ENCODE data around the gene ENTPD8. TPM values are rescaled to one million over a fixed set of nuclear protein-coding genes. Genes with fewer than 3 reads are reported as not detected.

Gene ENTPD8, protein sequence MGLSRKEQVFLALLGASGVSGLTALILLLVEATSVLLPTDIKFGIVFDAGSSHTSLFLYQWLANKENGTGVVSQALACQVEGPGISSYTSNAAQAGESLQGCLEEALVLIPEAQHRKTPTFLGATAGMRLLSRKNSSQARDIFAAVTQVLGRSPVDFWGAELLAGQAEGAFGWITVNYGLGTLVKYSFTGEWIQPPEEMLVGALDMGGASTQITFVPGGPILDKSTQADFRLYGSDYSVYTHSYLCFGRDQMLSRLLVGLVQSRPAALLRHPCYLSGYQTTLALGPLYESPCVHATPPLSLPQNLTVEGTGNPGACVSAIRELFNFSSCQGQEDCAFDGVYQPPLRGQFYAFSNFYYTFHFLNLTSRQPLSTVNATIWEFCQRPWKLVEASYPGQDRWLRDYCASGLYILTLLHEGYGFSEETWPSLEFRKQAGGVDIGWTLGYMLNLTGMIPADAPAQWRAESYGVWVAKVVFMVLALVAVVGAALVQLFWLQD
- total RNA-seq (not detected), polyA plus RNA-seq (not detected), total RNA-seq (0 to 0.08 (median 0) reads per million in 6 experiments)

DNA sequence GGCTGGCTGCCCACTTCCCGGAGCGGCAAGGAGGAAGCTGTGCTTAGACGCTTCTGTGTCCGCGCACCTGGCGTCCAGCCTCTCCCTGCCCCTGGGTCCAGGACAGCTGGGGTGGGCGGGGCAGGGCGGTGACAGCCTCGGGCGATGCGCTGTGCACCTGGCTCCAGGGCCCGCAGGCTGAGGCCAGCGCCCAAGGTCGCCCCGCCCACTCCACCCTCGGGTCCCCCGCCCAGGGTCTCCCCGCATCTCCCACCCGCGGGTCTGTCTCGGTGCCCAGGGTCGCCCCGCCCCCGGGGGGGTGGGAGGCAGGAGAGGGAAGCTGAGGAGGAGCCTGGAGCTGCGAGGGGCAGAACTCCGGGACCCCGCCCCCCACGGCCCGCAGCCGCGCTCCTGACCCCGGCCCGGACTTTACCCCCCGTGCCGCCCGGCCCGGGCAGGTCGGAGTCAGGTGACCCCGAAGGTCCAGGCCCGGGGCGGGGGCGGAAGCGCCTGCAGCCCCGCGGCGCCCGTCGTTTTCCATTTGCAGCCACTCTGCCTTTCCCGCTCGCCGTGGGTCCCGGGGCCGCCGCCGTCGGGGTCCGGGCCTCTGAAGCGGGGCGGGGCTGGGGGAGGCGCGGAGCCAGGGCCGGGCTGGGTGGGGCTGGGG lies at the start of gene ENTPD8:
TSS of gene ENTPD8 (minus strand) at position 69 of the 646 bp plus-strand sequence. CDS start 3,072 bp downstream, outside the sequence.
- H3K4me3 Mint-ChIP-seq = peak within 1 kb of the TSS; percentile 58 to 91 (median 78)
- POLR2A ChIA-PET = interaction anchor here (1.0 to 1.3 kb wide), 2 partner anchors 19 to 141 kb away, joined by 5 to 6 read pairs; partner anchors contain the start of genes EXD3 and NOXA1
- peak in 1 of 2 donors; percentile 26 for ATAC-seq
- H3K4me1 Mint-ChIP-seq = peaks cover 5 to 17% (median 16%) of the 10 kb centered on the region in 4 donors
- H3K27me3 Mint-ChIP-seq = peaks cover 7 to 31% (median 10%) of the 10 kb centered on the region in 5 donors
- DNase-seq = peak in 2 of 10 donors; percentile 22 to 64
- H3K36me3 Mint-ChIP-seq = no peaks in the 10 kb centered on the region
- peak within 1 kb of the TSS in 2 of 10 donors; percentile 4 to 58 for H3K27ac Mint-ChIP-seq
- H3K9me3 Mint-ChIP-seq = no peaks in the 10 kb centered on the region

DNA sequence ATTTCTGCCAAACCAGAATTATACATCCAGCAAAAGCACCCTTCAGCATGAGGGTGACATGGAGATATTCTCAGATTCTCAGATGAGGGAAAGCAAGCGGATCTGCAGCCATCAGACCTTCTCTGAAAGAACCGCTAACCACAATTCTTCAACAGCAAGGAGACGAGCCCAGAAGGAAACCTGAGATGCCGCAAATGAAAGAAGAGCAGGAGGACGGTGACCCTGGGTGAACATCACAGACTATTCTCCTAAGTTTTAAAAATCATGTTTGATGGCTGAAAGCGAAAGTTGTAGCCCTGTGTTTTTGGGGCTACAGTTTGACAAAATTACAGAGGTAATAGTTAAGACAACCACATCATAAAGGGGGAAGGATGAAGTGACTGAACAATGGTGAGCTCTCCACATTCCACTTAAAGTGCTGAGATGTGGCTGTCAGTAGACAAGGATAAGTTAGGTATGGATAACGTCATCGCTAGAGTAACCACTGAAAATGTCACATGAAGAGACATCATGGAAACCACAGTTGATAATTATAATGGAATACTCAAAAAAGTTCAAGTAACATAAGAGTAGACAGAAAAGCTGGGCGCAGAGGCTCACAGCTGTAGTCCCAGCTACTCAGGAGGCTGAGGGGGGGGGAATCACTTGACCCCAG lies 49.5 kb upstream of the ENTPD8 start:
- H3K9me3 Mint-ChIP-seq = no peaks in the 10 kb centered on the region
- DNase-seq (no peak), ATAC-seq (no peak)
- no peaks in the 10 kb centered on the region for H3K27me3 Mint-ChIP-seq
- H3K27ac Mint-ChIP-seq = peak overlapping the region in 2 of 10 donors; percentile 16 to 28
- POLR2A ChIA-PET = no interaction called here
- peak overlapping the region in 1 of 10 donors; percentile 11 for H3K4me3 Mint-ChIP-seq
- no peaks in the 10 kb centered on the region for H3K36me3 Mint-ChIP-seq
- H3K4me1 Mint-ChIP-seq = peaks cover 2 to 18% (median 7%) of the 10 kb centered on the region in 4 donors

DNA sequence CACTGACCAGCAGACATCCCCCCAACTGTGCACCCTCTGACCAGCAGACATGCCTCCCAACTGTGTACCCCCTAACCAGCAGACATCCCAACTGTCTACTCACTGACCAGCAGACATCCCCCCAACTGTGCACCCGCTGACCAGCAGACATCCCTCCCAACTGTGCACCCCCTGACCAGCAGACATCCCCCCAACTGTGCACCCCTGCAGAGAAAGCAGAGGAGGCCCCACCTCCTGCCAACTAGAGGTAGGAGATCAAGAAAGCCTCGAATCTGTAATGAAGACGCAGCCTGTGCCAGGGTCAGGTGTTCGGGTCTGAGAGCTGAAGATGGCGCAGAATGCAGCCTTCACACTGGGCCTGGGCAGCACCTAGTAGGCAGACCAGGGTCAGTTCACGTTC lies 47.7 kb upstream of the ENTPD8 start:
- no peak overlapping the region for H3K4me3 Mint-ChIP-seq
- DNase-seq (no peak), ATAC-seq (no peak)
- no peaks in the 10 kb centered on the region for H3K9me3 Mint-ChIP-seq
- peaks cover 0 to 12% (median 4%) of the 10 kb centered on the region in 4 donors for H3K4me1 Mint-ChIP-seq
- POLR2A ChIA-PET = no interaction called here
- H3K27me3 Mint-ChIP-seq = no peaks in the 10 kb centered on the region
- no peaks in the 10 kb centered on the region for H3K36me3 Mint-ChIP-seq
- H3K27ac Mint-ChIP-seq = peak overlapping the region in 1 of 10 donors; percentile 4

DNA sequence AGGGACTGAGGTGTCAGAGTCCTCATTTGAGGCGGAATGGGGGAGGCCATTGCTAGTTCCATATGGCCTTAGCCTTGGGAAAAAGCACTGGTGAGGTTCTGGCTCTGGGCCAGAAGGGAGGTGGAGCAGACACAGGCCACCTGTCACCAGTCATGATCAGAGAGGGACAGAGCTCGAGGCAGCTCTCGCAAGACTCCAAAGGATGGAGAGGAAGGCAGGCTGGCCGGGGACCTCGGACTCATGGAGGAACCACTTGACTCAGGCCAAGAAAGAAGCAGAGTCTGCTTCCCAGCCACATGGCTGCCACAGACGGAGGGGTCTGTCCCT lies 47.1 kb upstream of the ENTPD8 start:
- DNase-seq = no peak
- Mint-ChIP-seq H3K9me3 (no peaks in the 10 kb centered on the region), H3K4me1 (peaks cover 0 to 12% (median 4%) of the 10 kb centered on the region in 4 donors), H3K4me3 (no peak overlapping the region), H3K27ac (no peak overlapping the region), H3K36me3 (no peaks in the 10 kb centered on the region), H3K27me3 (no peaks in the 10 kb centered on the region)
- POLR2A ChIA-PET = interaction anchor here (0.5 kb wide), 1 partner anchor 44 kb away, joined by 3 read pairs; no protein-coding TSS in a partner anchor
- no peak for ATAC-seq

DNA sequence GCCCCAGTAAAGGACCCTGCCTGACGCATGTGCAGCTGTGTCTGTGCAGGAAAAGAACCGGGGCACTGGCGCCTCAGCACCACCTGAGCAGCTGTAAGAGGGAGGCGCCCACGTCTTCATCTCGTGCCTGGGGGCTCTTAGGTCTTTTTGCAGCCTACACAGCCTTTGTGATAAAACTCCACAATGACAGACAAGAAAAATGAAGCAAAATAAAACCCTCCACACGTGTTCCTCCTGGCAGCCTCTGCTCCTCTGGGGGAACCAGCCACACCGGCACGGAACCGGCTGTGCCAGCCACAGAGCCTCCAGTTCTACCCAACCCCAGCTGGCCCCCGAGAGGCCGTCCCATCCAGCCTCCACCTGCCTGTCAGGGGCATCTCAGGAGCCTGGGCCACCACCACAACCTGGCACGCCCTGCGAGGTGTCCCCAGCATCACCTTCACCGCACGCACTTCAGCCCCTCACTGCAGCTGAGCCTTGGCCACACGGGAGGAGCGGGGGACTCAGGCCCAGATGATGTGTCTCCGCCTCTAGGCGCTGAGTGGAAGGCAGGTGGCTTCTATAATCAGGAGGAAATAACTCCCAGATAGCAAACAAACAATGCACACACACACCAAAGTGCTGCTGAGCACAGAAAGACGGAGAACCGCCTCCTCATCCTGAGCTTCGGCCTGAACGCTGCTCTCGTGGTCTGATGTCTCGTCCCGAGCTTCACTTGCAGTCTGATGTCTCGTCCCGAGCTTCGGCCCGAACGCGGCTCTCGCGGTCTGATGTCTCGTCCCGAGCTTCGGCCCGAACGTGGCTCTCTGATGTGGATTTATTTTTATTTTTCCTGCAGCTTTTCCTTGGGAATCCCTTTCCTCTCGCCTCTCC lies 46.5 kb upstream of the ENTPD8 start:
- H3K4me3 Mint-ChIP-seq = no peak overlapping the region
- ATAC-seq (no peak), DNase-seq (no peak)
- H3K27ac Mint-ChIP-seq = no peak overlapping the region
- peaks cover 0 to 12% (median 4%) of the 10 kb centered on the region in 4 donors for H3K4me1 Mint-ChIP-seq
- no peaks in the 10 kb centered on the region for H3K36me3 Mint-ChIP-seq
- H3K27me3 Mint-ChIP-seq = no peaks in the 10 kb centered on the region
- POLR2A ChIA-PET = interaction anchor here (0.5 to 0.8 kb wide), 2 partner anchors 43 to 297 kb away, joined by 3 read pairs; no protein-coding TSS in a partner anchor
- no peaks in the 10 kb centered on the region for H3K9me3 Mint-ChIP-seq

DNA sequence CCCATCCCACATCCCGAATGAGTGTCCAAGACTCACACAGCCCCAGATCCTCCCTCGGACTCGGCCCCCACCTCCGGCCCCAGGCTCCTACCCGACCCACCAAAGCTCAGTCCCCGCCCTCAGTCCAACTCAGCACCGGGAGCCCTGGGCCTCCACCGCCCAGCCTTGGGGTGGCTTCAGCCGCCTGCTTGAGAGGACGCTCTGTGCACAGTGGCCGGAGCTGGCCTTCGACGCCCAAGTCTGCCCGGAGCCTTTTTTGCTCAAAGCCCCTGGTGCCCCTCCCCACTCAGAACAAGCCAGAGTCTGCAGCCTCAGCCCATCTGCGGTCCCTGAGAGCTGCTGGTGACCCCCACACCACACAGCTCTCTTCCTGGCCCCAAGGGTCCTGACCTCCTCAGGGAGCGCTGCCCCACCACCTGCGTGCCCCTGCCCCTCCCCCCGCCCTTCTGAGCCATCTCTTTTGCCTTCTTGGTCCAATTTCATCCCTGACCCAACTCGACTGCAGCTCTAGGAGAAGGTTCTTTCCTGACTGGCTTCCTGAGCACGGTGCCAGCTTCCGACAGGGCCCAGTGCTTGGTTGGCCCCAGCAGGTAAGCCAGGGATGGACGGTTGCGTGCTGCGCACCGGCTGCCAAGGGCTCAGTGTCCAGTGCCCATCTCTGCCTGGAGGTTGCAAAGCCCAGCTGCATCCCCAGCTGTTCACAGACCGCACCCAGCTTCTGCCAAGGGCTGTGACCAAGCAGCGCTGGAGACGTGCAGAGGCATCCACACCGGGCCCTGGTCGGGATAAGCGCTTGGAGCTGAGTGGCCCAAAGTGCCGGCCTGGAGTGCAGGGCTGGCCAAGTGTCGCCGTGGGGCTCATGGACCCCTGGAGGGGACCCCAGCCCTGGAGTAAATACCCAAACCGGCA lies 45.6 kb upstream of the ENTPD8 start:
- H3K9me3 Mint-ChIP-seq = no peaks in the 10 kb centered on the region
- no peaks in the 10 kb centered on the region for H3K36me3 Mint-ChIP-seq
- H3K27ac Mint-ChIP-seq = peak overlapping the region in 1 of 10 donors; percentile 43
- ATAC-seq = no peak
- POLR2A ChIA-PET = interaction anchor here (0.8 kb wide), 1 partner anchor 298 kb away, joined by 3 read pairs; no protein-coding TSS in a partner anchor
- H3K4me1 Mint-ChIP-seq = peaks cover 0 to 11% (median 8%) of the 10 kb centered on the region in 4 donors
- no peak for DNase-seq
- H3K4me3 Mint-ChIP-seq = no peak overlapping the region
- no peaks in the 10 kb centered on the region for H3K27me3 Mint-ChIP-seq

DNA sequence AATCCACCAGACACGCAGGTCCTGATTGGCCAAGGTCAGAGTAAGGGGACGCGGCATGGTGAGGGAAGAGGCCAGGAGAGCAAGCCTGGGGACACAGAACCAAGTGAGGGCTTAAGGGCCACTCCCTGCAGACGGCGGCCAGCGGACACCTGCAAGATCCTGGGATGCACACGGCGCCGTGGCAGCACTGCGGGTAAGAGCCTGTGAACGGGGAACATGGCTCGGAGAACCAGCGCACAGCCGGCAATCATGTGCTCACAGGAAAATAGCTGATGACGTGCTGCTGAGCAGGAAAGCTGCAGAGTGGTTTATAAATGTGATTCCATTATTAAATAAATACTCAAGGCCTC lies 45.0 kb upstream of the ENTPD8 start:
- peak overlapping the region in 1 of 10 donors; percentile 43 for H3K27ac Mint-ChIP-seq
- POLR2A ChIA-PET = no interaction called here
- peaks cover 0 to 9% (median 7%) of the 10 kb centered on the region in 4 donors for H3K4me1 Mint-ChIP-seq
- no peaks in the 10 kb centered on the region for H3K9me3 Mint-ChIP-seq
- no peaks in the 10 kb centered on the region for H3K36me3 Mint-ChIP-seq
- no peaks in the 10 kb centered on the region for H3K27me3 Mint-ChIP-seq
- DNase-seq (no peak), ATAC-seq (no peak)
- H3K4me3 Mint-ChIP-seq = no peak overlapping the region

DNA sequence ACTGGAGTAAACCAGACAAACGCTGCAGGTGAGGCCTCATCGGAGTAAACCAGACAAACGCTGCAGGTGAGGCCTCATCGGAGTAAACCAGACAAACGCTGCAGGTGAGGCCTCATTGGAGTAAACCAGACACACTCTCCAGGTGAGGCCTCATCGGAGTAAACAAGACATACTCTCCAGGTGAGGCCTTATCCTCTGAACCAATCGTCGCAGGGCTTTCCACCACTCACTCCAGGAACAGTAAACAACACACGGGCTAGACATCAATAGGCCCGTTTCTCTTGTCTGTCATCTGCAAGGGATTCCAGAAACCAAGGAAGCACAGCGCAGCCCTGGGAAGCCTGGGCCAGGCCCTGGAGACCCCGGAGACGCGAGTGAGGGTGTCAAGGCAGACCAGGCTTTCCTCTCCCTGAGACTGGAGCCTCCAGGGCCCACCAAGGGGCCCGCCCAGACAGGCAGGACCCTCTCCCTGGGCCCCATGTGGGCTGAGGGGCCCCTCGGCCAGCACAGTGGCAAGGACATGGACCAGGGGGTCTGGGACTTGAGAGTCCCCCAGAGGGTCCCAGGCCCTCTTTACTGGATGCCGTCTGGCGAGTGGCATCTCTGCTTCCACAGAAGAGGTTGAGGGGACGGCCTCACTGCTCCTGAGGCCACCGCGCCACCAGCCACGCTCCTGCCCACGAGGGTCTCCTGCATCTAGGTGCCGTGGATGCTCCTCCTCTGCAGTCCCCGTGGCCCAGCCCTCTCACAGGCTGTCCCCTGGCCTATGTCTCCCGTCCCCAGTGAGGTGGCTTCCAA lies 44.4 kb upstream of the ENTPD8 start:
- Mint-ChIP-seq H3K36me3 (no peaks in the 10 kb centered on the region), H3K27me3 (no peaks in the 10 kb centered on the region), H3K4me1 (peaks cover 0 to 9% (median 3%) of the 10 kb centered on the region in 4 donors), H3K27ac (no peak overlapping the region), H3K9me3 (no peaks in the 10 kb centered on the region), H3K4me3 (no peak overlapping the region)
- DNase-seq = no peak
- POLR2A ChIA-PET = no interaction called here
- ATAC-seq = no peak

DNA sequence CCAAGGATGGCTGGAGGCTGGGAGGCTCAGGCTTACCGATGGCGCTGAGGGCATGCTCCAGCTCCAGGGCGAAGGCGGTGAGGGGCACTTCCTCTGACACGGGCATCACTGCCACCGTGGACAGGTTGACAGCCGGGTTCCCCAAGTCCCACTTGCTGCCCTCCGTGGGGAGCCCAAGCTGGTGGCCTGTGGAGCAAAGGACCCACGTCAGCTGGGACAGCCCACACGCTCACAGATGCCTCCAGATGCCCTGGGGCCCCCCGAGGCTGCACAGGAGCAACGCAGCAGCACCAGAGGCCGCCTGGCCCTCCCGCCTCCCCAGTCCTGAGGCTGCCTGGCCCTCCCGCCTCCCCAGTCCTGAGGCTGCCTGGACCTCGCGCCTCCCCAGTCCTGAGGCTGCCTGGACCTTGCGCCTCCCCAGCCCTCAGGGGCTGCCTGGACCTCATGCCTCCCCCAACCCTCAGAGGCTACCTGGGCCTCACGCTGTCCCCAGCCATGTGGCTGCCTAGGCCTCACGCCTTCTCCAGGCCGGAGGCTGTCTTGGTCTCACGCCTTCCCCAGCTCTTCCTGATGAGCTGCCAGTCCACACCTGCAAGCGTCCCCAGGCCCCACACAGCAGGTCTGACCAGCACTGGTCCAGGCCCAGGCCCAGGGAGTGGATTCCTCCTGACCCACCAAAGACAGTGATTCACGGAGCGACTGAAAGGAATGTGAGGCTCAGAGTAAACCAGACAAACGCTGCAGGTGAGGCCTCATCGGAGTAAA lies 43.6 kb upstream of the ENTPD8 start:
- Mint-ChIP-seq H3K4me1 (peaks cover 0 to 9% (median 3%) of the 10 kb centered on the region in 4 donors), H3K27ac (no peak overlapping the region), H3K9me3 (no peaks in the 10 kb centered on the region), H3K4me3 (no peak overlapping the region), H3K27me3 (no peaks in the 10 kb centered on the region), H3K36me3 (no peaks in the 10 kb centered on the region)
- POLR2A ChIA-PET = no interaction called here
- DNase-seq = no peak
- no peak for ATAC-seq

DNA sequence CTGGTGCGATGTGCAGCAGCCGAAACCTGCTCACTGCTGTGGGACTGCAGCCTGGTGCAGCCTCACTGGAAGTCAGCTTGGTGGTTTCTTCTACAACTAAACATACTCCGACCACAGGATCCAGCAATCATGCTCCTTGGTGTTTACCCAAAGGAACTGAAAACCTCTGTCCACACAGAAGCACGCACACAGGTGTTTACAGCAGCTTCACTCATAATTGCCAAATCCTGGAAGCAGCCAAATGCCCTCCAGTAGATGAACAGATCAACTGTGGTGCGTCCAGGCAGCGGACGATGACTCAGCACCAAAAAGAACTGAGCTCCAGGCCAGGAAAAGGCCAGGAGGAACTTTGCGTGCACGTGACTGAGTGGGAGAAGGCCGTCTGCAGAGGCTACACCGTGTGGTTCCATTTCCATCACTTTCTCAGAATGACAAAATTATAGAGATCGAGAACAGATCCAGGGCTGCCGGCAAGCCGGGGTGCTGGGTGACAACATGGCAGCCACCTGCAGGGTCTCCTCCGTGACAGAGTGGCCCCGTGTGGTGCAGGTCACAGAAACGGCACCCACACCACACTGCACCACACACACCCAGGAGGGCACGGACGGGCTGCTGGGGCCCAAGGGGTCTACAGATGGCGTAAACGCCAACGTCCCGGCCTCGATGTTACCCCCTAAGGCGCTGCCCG lies 41.1 kb upstream of the ENTPD8 start:
- Mint-ChIP-seq H3K27me3 (no peaks in the 10 kb centered on the region), H3K36me3 (no peaks in the 10 kb centered on the region), H3K4me1 (peaks cover 0 to 9% (median 3%) of the 10 kb centered on the region in 4 donors), H3K9me3 (no peaks in the 10 kb centered on the region), H3K4me3 (peak overlapping the region in 2 of 10 donors; percentile 39 to 41), H3K27ac (peak overlapping the region in 3 of 10 donors; percentile 27 to 79 (median 57))
- DNase-seq (peak in 1 of 10 donors; percentile 31), ATAC-seq (peak in 1 of 2 donors; percentile 63)
- POLR2A ChIA-PET = no interaction called here

Data from naive thymus-derived CD8-positive, alpha-beta T cell (primary cell).